Measurements from ENCODE around the gene ZNF397. TPM values are rescaled to one million over a fixed set of nuclear protein-coding genes. Genes with fewer than 3 reads are reported as not detected.

ZNF397 gene
- total RNA-seq, 3 donors from 2014 or later (not counting 1 experiment from before 2014, with no cell fraction given) = 8.7 to 15.6 (median 13.9) TPM

GRCh38 chr18:35252466-35252865 is 11.6 kb downstream of the ZNF397 start:
- no peaks in the 10 kb centered on the region for H3K27me3 ChIP-seq (ENCODE audit: control insufficient read depth, insufficient read depth, low read length)
- no peak for ATAC-seq
- Mint-ChIP-seq H3K36me3 (peaks cover 17% of the 10 kb centered on the region), H3K4me3 (no peak overlapping the region), H3K27ac (no peak overlapping the region), H3K4me1 (no peaks in the 10 kb centered on the region), H3K27me3 (ENCODE audit: low read depth in 2 of 2) (no peaks in the 10 kb centered on the region), H3K9me3 (peaks cover 3 to 4% of the 10 kb centered on the region in 2 donors)
- H3K4me3 ChIP-seq (ENCODE audit: low read length) = no peak overlapping the region
- no peak for DNase-seq
- intact Hi-C loops (cut with micrococcal nuclease) = no loop called here
- H3K9me3 ChIP-seq (ENCODE audit: control insufficient read depth, insufficient read depth, low read length) = peaks cover 10% of the 10 kb centered on the region
- no peaks in the 10 kb centered on the region for H3K4me1 ChIP-seq (ENCODE audit: control insufficient read depth, insufficient read depth, low read length)
- WGBS (ENCODE audit: insufficient coverage) = no CpG with 5 or more reads among the region's 1 CpG
- no peak for TF ChIP-seq CTCF (IDR thresholded peaks at IDR 0.05)
- H3K27ac ChIP-seq (ENCODE audit: low read length) = no peak overlapping the region
- H3K36me3 ChIP-seq (ENCODE audit: control insufficient read depth, insufficient read depth, low read length) = peaks cover 26% of the 10 kb centered on the region

- no peak overlapping the region for H3K4me3 Mint-ChIP-seq
- Histone ChIP-seq H3K9me3 (ENCODE audit: control insufficient read depth, insufficient read depth, low read length) (peaks cover 10% of the 10 kb centered on the region), H3K27me3 (ENCODE audit: control insufficient read depth, insufficient read depth, low read length) (no peaks in the 10 kb centered on the region), H3K36me3 (ENCODE audit: control insufficient read depth, insufficient read depth, low read length) (peaks cover 17% of the 10 kb centered on the region), H3K27ac (ENCODE audit: low read length) (no peak overlapping the region), H3K4me3 (ENCODE audit: low read length) (no peak overlapping the region), H3K4me1 (ENCODE audit: control insufficient read depth, insufficient read depth, low read length) (no peaks in the 10 kb centered on the region)
- H3K27me3 Mint-ChIP-seq (ENCODE audit: low read depth in 2 of 2) = no peaks in the 10 kb centered on the region
- peaks cover 3 to 4% of the 10 kb centered on the region in 2 donors for H3K9me3 Mint-ChIP-seq
- ATAC-seq (no peak), DNase-seq (no peak)
- 94% methylated on average over 4 of the region's 4 CpGs for WGBS (ENCODE audit: insufficient coverage)
- peaks cover 17% of the 10 kb centered on the region for H3K36me3 Mint-ChIP-seq
- no peaks in the 10 kb centered on the region for H3K4me1 Mint-ChIP-seq
- intact Hi-C loops (cut with micrococcal nuclease) = no loop called here
- H3K27ac Mint-ChIP-seq = no peak overlapping the region
- no peak for TF ChIP-seq CTCF (IDR thresholded peaks at IDR 0.05)
These were observed 12.9 kb downstream of the ZNF397 start for GRCh38 chr18:35253655-35254287.

GRCh38 chr18:35256947-35257346 is 16.1 kb downstream of the ZNF397 start:
- 90% methylated on average over 3 of the region's 3 CpGs for WGBS (ENCODE audit: insufficient coverage)
- Histone ChIP-seq H3K4me1 (ENCODE audit: control insufficient read depth, insufficient read depth, low read length) (no peaks in the 10 kb centered on the region), H3K4me3 (ENCODE audit: low read length) (no peak overlapping the region), H3K36me3 (ENCODE audit: control insufficient read depth, insufficient read depth, low read length) (peaks cover 12% of the 10 kb centered on the region), H3K9me3 (ENCODE audit: control insufficient read depth, insufficient read depth, low read length) (peaks cover 10% of the 10 kb centered on the region), H3K27ac (ENCODE audit: low read length) (no peak overlapping the region), H3K27me3 (ENCODE audit: control insufficient read depth, insufficient read depth, low read length) (no peaks in the 10 kb centered on the region)
- Mint-ChIP-seq H3K27ac (no peak overlapping the region), H3K9me3 (peaks cover 3 to 4% of the 10 kb centered on the region in 2 donors), H3K36me3 (peaks cover 17% of the 10 kb centered on the region), H3K4me1 (no peaks in the 10 kb centered on the region), H3K4me3 (no peak overlapping the region), H3K27me3 (ENCODE audit: low read depth in 2 of 2) (no peaks in the 10 kb centered on the region)
- no peak for TF ChIP-seq CTCF (IDR thresholded peaks at IDR 0.05)
- ATAC-seq (no peak), DNase-seq (no peak)
- intact Hi-C loops (cut with micrococcal nuclease) = no loop called here

- ATAC-seq = no peak
- Histone ChIP-seq H3K4me3 (ENCODE audit: low read length) (no peak overlapping the region), H3K36me3 (ENCODE audit: control insufficient read depth, insufficient read depth, low read length) (peaks cover 3% of the 10 kb centered on the region), H3K27me3 (ENCODE audit: control insufficient read depth, insufficient read depth, low read length) (no peaks in the 10 kb centered on the region), H3K9me3 (ENCODE audit: control insufficient read depth, insufficient read depth, low read length) (no peaks in the 10 kb centered on the region), H3K27ac (ENCODE audit: low read length) (no peak overlapping the region), H3K4me1 (ENCODE audit: control insufficient read depth, insufficient read depth, low read length) (peaks cover 18% of the 10 kb centered on the region)
- no peak for DNase-seq
- Mint-ChIP-seq H3K36me3 (no peaks in the 10 kb centered on the region), H3K4me1 (peaks cover 23 to 33% of the 10 kb centered on the region in 2 donors), H3K27me3 (ENCODE audit: low read depth in 2 of 2) (no peaks in the 10 kb centered on the region), H3K4me3 (no peak overlapping the region), H3K27ac (no peak overlapping the region), H3K9me3 (peaks cover 2 to 4% of the 10 kb centered on the region in 2 donors)
- 100% methylated on average over 2 of the region's 2 CpGs for WGBS (ENCODE audit: insufficient coverage)
- intact Hi-C loops (cut with micrococcal nuclease) = no loop called here
- TF ChIP-seq CTCF (IDR thresholded peaks at IDR 0.05) = no peak
These were observed 23.6 kb downstream of the ZNF397 start for GRCh38 chr18:35264409-35264808.
